Upper lobe of left lung (tissue), 4 donors: ENCODE data around the gene DCTPP1.

Experiments
- EP300 ChIP-seq, 4 donors: sonication (generic); formaldehyde crosslinking; IDR thresholded peaks; one replicate each; pipeline ENCODE4 v1.5.1; 2017; ENCODE audit warnings: antibody characterized with exemption in 4 of 4, control low read depth in 2 of 4
- POLR2A ChIP-seq, 4 donors: fragments of 450-650 bp; IDR thresholded peaks; one replicate each; pipeline ENCODE4 v1.5.1; 2016 to 2017; ENCODE audit warnings: antibody characterized with exemption in 4 of 4, mild to moderate bottlenecking in 2 of 4
- POLR2AphosphoS5 ChIP-seq, 2 donors: sonication (generic); formaldehyde crosslinking; IDR thresholded peaks; one replicate each; pipeline ENCODE4 v1.5.1; 2017; ENCODE audit warnings: antibody characterized with exemption in 2 of 2
- TF ChIP-seq, protein P1 (sequence below), 6 experiments: fragments of 450-650 bp in 4 of 6; fragments of 200-600 bp in 2 of 6; sonication (generic) in 2 of 6; IDR thresholded peaks; one replicate each; pipeline ENCODE4 v1.5.1; 2016 to 2019; ENCODE audit warnings: antibody characterized with exemption in 6 of 6

DNA sequence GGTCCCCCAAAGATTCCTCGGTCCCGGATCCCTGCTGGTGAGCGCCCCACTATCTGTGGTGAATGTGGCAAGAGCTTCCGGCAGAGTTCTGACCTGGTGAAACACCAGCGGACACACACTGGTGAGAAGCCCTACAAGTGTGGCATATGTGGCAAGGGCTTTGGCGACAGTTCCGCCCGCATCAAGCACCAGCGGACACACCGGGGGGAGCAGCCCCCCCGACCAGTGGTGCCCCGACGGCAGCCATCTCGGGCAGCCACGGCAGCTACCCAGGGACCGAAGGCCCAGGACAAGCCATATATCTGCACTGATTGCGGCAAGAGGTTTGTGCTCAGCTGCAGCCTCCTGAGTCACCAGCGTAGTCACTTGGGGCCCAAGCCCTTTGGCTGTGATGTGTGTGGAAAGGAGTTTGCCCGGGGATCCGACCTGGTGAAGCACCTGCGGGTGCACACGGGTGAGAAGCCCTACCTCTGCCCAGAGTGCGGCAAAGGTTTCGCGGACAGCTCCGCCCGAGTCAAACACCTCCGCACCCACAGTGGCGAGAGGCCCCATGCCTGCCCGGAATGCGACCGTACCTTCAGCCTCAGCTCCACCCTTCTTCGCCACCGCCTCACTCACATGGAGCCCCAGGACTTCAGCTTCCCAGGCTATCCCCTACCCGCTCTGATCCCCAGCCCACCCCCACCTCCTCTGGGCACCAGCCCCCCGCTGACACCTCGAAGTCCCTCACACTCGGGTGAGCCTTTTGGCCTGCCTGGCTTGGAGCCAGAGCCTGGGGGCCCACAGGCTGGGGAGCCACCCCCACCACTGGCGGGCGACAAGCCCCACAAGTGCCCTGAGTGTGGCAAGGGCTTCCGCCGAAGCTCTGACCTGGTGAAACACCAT, 31.8 kb downstream of the DCTPP1 start:
- TF ChIP-seq, protein P1, sequence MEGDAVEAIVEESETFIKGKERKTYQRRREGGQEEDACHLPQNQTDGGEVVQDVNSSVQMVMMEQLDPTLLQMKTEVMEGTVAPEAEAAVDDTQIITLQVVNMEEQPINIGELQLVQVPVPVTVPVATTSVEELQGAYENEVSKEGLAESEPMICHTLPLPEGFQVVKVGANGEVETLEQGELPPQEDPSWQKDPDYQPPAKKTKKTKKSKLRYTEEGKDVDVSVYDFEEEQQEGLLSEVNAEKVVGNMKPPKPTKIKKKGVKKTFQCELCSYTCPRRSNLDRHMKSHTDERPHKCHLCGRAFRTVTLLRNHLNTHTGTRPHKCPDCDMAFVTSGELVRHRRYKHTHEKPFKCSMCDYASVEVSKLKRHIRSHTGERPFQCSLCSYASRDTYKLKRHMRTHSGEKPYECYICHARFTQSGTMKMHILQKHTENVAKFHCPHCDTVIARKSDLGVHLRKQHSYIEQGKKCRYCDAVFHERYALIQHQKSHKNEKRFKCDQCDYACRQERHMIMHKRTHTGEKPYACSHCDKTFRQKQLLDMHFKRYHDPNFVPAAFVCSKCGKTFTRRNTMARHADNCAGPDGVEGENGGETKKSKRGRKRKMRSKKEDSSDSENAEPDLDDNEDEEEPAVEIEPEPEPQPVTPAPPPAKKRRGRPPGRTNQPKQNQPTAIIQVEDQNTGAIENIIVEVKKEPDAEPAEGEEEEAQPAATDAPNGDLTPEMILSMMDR (IDR thresholded peaks at IDR 0.05), result no peak
- TF ChIP-seq POLR2A (IDR thresholded peaks at IDR 0.05), result no peak
- TF ChIP-seq EP300 (IDR thresholded peaks at IDR 0.05), result no peak
- TF ChIP-seq POLR2AphosphoS5 (IDR thresholded peaks at IDR 0.05), result no peak
